ENCODE data around the gene GUSB.
"Not testable (repeated sequence)": the region's sequence is repeated elsewhere in the genome, so short reads cannot be mapped to it uniquely, and the experiment has no call there.

Gene GUSB

GRCh38 chr7:65981965-65982792 lies at the start of gene GUSB:
Gene GUSB, minus strand, starts transcription at chr7:65982213. Its CDS starts 30 bp downstream, at chr7:65982183.
- DNase-seq: peak; percentile 93

GRCh38 chr7:66028342-66028741 lies 46.3 kb upstream of the GUSB start:
- DNase-seq: not testable (repeated sequence)

GRCh38 chr7:66016131-66016461 lies 34.1 kb upstream of the GUSB start:
- DNase-seq: no peak

- DNase-seq: no peak
Measured at GRCh38 chr7:66015440-66016130, 33.6 kb upstream of the GUSB start.

GRCh38 chr7:66013938-66014337 lies 31.9 kb upstream of the GUSB start:
- no peak for DNase-seq

GRCh38 chr7:66007232-66007631 lies 25.2 kb upstream of the GUSB start:
- DNase-seq: no peak

- DNase-seq: not testable (repeated sequence)
Measured at GRCh38 chr7:66005115-66005671, 23.2 kb upstream of the GUSB start.

GRCh38 chr7:66000823-66001417 lies 18.9 kb upstream of the GUSB start:
- DNase-seq: not testable (repeated sequence)

GRCh38 chr7:65994984-65995383 lies 13.0 kb upstream of the GUSB start:
- DNase-seq: not testable (repeated sequence)

- no peak for DNase-seq
Measured at GRCh38 chr7:65992526-65992925, 10.5 kb upstream of the GUSB start.

GRCh38 chr7:65991829-65992228 lies 9.8 kb upstream of the GUSB start:
- DNase-seq: not testable (repeated sequence)

- DNase-seq: no peak
Measured at GRCh38 chr7:65989694-65990080, 7.7 kb upstream of the GUSB start.

GRCh38 chr7:65988503-65988902 lies 6.5 kb upstream of the GUSB start:
- not testable (repeated sequence) for DNase-seq

GRCh38 chr7:65988084-65988483 lies 6.1 kb upstream of the GUSB start:
- no peak for DNase-seq

- DNase-seq: no peak
Measured at GRCh38 chr7:65983965-65984658, 2.1 kb upstream of the GUSB start.

GRCh38 chr7:65980478-65981250 lies 1.3 kb downstream of the GUSB start:
- DNase-seq: peak; percentile 74

- DNase-seq: no peak
Measured at GRCh38 chr7:65979583-65980477, 2.2 kb downstream of the GUSB start.

- no peak for DNase-seq
Measured at GRCh38 chr7:65978891-65979582, 3.0 kb downstream of the GUSB start.

GRCh38 chr7:65976659-65977196 lies 5.3 kb downstream of the GUSB start:
- DNase-seq: no peak

- DNase-seq: no peak
Measured at GRCh38 chr7:65975814-65976445, 6.1 kb downstream of the GUSB start.
